AG08396 (cell line): ENCODE results near the gene IRF7.

Experiments used
- DNase-seq: peaks from one replicate; pipeline ENCODE4 v3.0.0; 2012; ENCODE audit warnings: low spot score, mixed read lengths

The IRF7 gene

GRCh38 chr11:640021-640706, 24.4 kb upstream of the IRF7 start:
- no peak for DNase-seq

GRCh38 chr11:639332-639955, 23.7 kb upstream of the IRF7 start:
- no peak for DNase-seq

- DNase-seq = no peak
Measured at GRCh38 chr11:638631-639331, 23.0 kb upstream of the IRF7 start.

- no peak for DNase-seq
Measured at GRCh38 chr11:637593-638521, 22.1 kb upstream of the IRF7 start.

DNA sequence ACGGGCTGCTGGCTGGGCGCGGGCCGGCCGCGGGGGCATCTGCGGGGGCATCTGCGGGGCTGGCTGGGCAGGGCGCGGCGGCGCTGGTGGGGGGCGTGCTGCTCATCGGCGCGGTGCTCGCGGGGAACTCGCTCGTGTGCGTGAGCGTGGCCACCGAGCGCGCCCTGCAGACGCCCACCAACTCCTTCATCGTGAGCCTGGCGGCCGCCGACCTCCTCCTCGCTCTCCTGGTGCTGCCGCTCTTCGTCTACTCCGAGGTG, 21.5 kb upstream of the IRF7 start:
- no peak for DNase-seq

GRCh38 chr11:636511-637332, 21.0 kb upstream of the IRF7 start, which contains the start of gene DRD4:
Gene DRD4, plus strand, starts transcription at chr11:637269. Its CDS starts 36 bp downstream, at chr11:637305.
- peak; percentile 85 for DNase-seq

GRCh38 chr11:635945-636510, 20.3 kb upstream of the IRF7 start:
- DNase-seq = no peak

DNA sequence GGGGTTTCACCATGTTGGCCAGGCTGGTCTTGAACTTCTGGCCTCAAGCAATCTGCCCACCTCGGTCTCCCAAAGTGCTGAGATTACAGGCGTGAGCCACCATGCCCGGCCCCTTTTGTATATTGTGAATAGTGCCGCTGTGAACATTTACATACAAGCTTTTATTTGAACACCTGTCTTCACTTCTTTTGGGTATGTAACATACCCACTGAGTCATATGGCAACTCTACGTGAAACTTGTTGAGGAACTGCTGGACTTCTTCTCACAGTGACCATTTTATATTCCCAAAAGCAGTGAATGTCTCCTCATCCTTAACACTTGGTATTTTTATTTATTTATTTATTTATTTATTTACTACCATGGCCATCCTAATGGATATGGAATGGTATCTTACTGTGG, 15.1 kb upstream of the IRF7 start:
- DNase-seq = no peak

DNA sequence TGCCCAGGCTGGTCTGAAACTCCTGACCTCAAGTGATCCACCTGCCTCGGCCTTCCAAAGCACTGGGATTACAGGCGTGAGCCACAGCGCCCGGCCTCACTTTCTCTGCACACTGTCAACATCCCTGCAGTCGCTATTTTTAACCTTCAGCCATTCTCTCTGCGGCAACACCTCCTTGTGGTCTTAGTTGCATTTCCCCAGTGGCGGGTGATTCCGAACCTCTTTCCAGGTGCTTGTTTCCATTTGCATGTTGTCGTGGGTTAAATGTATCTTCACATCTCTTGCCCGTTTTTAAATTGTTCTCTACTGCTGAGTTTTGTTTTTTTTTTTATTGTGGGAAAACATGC, 13.5 kb upstream of the IRF7 start:
- DNase-seq = no peak

DNA sequence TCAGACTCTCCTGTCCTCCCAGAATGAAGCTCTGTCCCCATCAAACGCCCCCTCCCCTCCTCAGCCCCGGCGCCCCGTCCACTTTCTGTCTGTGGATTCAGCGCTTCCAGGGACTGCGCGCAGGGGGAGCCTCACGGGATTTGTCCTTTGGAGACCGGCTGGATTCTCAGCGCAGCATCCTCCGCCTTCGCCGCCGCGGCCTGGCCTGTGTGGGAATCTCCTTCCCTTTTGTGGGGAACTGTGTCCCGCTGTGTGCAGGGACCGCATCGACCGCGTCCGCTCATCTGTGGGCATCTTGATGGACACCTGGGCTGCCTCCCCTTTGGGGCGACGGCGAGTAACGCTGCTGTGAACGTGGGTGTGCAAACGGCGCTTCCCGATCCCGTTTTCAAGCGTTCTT, 12.3 kb upstream of the IRF7 start:
- DNase-seq = no peak

- no peak for DNase-seq
Measured at GRCh38 chr11:627308-627576, 11.5 kb upstream of the IRF7 start.

- DNase-seq = no peak
Measured at GRCh38 chr11:626475-627307, 10.9 kb upstream of the IRF7 start, which contains the start of gene SCT. Gene SCT, minus strand, starts transcription at chr11:627181. Its CDS starts 38 bp downstream, at chr11:627143.

- DNase-seq = no peak
Measured at GRCh38 chr11:625636-626268, 10.0 kb upstream of the IRF7 start.

- DNase-seq = no peak
Measured at GRCh38 chr11:624705-625635, 9.2 kb upstream of the IRF7 start, which contains the start of gene CDHR5. Gene CDHR5, minus strand, starts transcription at chr11:624955. Its CDS starts 53 bp downstream, at chr11:624902.

- DNase-seq = peak; percentile 58
Measured at GRCh38 chr11:623999-624704, 8.4 kb upstream of the IRF7 start.

DNA sequence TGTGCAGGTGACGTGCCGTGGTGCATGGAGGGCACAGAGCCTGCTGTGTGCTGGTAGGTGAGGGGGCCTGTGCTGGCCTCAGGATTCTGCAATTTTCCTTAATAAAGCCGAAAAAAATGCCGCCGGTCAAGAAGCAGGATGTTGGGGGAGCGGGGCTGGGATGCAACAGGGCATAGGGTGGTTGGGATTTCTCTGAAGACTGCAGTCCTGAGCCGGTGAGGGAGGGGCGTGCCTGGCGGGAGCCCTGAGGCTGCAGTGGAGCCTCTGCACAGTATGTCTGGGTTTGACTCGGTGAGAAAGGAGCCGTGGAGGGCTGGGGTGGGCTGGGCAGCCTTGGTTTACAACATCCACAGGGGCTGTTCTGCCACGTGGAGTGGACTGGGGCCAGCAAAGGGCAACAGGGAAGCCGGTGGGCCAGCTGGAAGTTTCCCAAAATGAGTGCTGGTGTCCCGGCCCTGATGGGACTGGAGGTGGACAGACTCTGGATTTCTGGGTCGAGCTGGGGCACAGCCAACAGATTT, 7.7 kb upstream of the IRF7 start:
- DNase-seq = no peak

GRCh38 chr11:621838-622237, 6.1 kb upstream of the IRF7 start:
- DNase-seq = no peak
